Epithelial cell of proximal tubule (primary cell): Measurements from ENCODE around the gene CALD1. TPM values are rescaled to one million over a fixed set of nuclear protein-coding genes. Genes with fewer than 3 reads are reported as not detected.

Experiments used
- DNase-seq: peaks from one replicate; pipeline ENCODE4 v3.0.0-alpha.2; 2011; ENCODE audit warnings: low read depth
- H3K4me3 ChIP-seq: 2 replicates; pipeline ENCODE4 v1.5.1; 2011; ENCODE audit warnings: low read depth, mild to moderate bottlenecking, low read length
- total RNA-seq: library from RNA; depleted of rRNA; stranded (reverse); fragments of >200 nt; gene quantifications from 2 replicates; pipeline ENCODE4 v1.2.3, GENCODE V29; 2015
- TF ChIP-seq, protein P1 (sequence below): conservative IDR thresholded peaks from 2 replicates; pipeline ENCODE4 v1.5.1; 2012; ENCODE audit warnings: low read depth, mild to moderate bottlenecking, low read length

The CALD1 gene
- total RNA-seq, 1 donor from 2014 or later = 140 TPM

DNA sequence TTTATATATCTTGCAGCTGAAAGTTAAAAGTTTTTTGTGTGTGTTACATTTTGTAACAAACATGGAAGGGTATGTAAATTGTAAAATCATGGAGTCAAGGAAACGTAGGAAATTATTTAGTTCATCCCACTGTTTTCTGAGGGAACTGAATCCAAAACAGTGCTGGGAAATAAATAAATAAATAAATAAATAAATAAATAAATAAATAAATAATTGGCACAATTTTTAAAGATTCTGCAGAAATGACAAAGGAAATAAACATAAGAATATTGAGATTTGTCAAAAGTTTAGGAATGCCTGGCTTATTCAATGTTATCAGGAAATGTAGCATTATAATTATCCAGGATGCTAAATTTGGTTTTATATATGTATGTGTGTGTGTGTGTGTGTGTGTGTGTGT lies 115.5 kb downstream of the CALD1 start:
- DNase-seq = no peak
- TF ChIP-seq, protein P1, sequence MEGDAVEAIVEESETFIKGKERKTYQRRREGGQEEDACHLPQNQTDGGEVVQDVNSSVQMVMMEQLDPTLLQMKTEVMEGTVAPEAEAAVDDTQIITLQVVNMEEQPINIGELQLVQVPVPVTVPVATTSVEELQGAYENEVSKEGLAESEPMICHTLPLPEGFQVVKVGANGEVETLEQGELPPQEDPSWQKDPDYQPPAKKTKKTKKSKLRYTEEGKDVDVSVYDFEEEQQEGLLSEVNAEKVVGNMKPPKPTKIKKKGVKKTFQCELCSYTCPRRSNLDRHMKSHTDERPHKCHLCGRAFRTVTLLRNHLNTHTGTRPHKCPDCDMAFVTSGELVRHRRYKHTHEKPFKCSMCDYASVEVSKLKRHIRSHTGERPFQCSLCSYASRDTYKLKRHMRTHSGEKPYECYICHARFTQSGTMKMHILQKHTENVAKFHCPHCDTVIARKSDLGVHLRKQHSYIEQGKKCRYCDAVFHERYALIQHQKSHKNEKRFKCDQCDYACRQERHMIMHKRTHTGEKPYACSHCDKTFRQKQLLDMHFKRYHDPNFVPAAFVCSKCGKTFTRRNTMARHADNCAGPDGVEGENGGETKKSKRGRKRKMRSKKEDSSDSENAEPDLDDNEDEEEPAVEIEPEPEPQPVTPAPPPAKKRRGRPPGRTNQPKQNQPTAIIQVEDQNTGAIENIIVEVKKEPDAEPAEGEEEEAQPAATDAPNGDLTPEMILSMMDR = no peak
- H3K4me3 ChIP-seq = no peak overlapping the region

DNA sequence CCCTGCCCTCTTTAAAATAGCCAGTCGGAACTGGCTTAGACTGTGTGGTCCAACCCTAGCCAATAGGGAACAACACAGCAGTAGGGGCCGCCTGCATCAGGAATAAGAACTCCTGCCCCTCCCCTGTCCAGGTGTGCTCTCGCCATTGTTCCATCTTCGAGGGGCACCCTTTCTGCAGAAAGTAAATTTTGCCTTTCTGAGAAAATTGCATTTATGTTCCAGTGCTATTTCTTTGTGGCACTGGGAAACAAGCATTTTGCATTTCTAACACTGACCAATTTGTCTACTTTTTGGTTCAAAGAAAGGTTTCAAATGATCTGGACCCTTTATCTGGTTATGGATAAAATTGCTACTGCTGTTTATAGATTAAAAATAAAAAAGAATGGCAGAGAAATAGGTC lies 116.6 kb downstream of the CALD1 start:
- H3K4me3 ChIP-seq = no peak overlapping the region
- no peak for DNase-seq

DNA sequence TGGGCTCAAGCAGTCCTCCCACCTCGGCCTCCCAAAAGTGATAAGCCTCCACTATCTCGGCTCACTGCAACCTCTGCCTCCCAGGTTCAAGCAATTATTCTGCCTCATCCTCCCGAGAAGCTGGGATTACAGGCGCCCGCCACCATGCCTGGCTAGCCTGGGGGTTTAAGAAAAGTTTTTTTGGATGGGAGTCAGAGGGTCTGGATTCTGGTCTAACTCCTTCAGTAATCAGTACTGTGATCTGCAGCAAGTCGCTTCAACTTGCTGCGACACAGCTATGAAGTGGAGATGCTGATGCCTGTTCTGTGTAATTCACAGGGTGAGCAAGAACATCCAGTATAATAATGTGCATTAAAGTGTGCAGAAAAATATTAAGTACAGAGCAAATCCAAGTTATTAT lies 118.5 kb downstream of the CALD1 start:
- TF ChIP-seq, protein P1 = no peak
- no peak for DNase-seq
- H3K4me3 ChIP-seq = no peak overlapping the region

More for the DNA sequence above, 116.6 kb downstream of the CALD1 start:
- TF ChIP-seq, protein P1 = no peak

DNA sequence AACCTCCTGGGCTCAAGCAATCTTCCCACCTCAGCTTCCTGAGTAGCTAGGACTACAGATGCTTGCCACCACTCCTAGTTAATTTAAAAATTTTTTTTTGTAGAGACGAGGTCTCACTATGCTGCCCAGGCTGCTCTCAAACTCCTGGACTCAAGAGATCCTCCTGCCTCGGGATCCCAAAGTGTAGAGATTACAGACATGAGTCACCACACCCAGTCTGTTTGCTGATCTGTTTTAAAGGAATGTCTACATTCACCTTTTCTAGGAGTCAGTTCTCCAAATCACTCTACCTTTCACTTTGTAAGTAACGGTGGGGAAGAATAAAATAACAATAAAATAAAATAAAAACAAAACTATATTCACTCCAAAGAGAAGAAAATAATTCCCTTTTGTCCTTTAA lies 120.3 kb downstream of the CALD1 start:
- TF ChIP-seq, protein P1 = no peak
- DNase-seq = no peak
- no peak overlapping the region for H3K4me3 ChIP-seq

DNA sequence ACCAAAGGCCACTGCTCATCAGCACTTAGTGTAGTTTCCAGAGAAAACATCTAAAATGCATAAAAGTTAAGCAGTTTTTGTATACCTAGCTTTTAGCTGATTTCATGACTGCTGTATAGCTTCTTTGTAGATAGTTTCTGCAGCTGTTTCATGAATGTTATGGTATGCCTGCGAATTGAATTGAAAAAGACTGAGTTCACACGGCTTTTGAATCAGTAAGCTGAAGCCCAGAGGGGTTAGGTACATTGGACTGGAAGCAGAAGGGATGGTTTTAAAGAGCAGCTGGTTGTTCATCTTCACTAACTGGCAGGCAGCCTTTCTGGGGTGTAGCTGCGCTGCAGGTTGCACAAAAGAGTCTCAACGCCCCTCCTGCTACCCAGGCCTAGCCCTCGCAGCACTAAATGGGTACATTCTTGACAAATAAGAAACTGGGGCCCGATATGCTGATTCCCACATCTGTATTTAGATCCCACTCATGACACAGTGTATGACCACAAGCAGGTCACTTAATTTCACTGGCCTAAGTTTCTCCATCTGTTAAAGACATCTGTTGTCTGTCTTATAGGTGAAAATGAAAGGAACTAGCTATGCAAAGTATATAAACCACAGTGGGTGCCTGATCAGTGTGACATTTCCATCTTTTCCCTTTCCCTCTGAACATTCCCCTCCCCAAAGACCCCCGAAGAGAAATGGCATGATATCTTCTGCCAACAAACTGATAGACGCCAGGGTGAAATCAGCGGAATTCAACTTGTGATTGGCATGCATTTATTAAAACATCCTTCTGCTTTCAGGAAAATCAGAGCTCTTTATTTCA lies 120.9 kb downstream of the CALD1 start:
- TF ChIP-seq, protein P1 = no peak
- H3K4me3 ChIP-seq = no peak overlapping the region

DNA sequence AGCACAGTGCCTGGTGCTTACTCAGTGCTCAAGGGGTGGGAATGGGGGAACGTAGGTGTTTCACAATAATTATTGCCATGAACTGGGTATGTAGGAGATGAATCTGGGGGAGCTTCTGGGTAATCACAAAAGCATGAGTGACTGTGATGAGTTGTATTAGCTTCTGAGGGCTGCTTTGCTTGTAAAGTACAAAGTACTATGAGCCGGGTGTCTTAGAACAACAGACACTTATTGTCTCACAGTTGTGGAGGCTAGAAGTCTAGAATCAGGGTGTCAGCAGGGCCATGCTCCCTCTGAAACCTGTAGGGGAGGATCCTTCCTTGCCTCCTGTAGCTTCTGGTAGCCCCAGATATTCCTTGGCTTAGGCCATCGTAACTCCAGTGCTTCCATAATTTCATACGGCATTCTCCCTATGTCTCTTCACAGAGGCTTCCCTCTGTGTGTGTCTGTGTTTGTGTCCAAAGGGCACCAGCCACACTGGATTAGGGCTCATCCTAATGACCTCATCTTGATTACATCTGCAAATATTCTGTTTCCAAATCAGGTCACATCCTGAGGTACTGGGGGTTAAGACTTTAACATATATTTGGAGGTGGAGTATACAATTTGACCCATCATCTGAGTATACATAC lies 122.1 kb downstream of the CALD1 start:
- TF ChIP-seq, protein P1 = no peak
- no peak overlapping the region for H3K4me3 ChIP-seq
- DNase-seq = no peak

More for the DNA sequence above, 120.9 kb downstream of the CALD1 start:
- DNase-seq = no peak
